GM10266 (cell line): ENCODE measurements around the gene ZNF593OS.

ENCODE experiments used
- DNase-seq: peaks from one replicate; pipeline ENCODE4 v3.0.0; 2012; ENCODE audit errors: extremely low spot score
- CTCF ChIP-seq: IDR thresholded peaks from 2 replicates; pipeline ENCODE4 v1.5.1; 2012; ENCODE audit warnings: mild to moderate bottlenecking, low read depth; ENCODE audit not compliant: control insufficient read depth, insufficient read depth; ENCODE audit errors: missing control alignments

Gene ZNF593OS

GRCh38 chr1:26169669-26170471 is 1.8 kb downstream of the ZNF593OS start, which contains the start of gene ZNF593:
ZNF593 (plus strand) TSS chr1:26169908; CDS start chr1:26169984, 76 bp downstream.
- TF ChIP-seq CTCF: peak; percentile 95
- peak; percentile 99 for DNase-seq

DNA sequence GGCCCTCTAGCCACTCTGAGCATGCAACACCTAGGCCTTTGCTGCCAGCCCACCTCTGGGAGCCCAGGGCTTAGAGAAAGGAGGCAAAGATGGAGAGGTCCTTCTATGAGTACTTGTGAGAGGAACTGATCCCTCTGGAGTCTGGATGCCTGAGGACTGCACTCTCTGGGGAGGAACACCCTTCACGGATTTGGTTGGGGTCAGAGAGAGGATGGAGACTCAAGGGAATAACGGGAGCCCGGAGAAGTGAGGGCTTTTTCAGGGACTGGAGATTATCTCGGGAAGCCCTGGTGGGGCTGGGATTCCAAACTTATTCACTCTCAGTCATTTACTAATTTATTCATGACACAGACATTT is 2.5 kb downstream of the ZNF593OS start:
- TF ChIP-seq CTCF: no peak
- DNase-seq: no peak

- DNase-seq: no peak
- TF ChIP-seq CTCF: no peak
Measured at GRCh38 chr1:26168410-26169197, 3.0 kb downstream of the ZNF593OS start, which contains the start of gene C1orf232. C1orf232 (minus strand) TSS chr1:26168963; CDS start chr1:26168499, 464 bp downstream.

- TF ChIP-seq CTCF: no peak
- no peak for DNase-seq
Measured at GRCh38 chr1:26166719-26167281, 4.8 kb downstream of the ZNF593OS start.

DNA sequence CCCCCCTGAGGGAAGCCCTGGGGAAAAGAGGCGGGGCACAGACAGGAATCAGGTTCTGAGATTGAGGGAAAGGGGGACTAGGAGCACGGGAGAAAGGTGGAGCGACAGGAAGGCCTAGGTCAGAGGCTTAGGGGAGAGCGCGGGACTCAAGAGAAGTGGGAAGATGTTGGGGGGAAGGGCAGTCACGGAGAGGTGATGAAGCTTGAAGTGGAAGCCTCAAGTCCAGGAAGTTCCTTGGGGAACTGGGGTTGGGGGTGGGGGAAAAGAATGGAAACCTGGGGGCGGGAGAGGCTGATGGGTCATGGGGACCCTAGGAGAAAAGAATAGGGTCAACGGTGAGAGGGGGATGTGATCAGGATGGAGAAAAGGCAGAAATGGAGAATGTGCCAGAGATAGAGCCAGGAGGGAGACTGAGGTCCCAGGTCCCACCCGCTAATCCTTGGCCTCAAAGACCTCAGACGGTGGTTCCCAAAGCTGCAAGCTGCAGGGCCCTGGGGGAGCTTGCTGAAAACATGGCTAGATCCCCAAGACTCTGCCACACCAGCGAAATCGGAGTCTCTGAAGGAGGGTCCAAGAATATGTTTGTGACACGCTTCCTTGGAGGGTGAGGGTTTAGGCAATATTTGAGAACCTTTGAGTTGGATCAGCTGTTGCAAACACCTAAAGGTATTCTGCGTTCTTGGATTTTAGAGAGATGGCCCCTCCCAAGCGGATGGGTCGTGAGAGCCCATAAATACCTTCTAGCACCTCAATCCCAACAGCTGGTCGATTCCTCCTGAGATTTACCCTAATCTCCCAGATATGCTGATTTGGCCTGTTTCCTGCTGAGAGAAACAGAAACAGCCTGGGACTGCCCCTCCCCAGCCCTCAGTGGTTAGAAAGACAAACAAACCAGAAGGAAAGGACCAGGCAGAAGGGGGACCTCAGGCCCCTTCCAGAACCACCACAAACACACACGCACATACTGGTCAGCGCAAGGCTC is 6.5 kb downstream of the ZNF593OS start:
- no peak for TF ChIP-seq CTCF
- no peak for DNase-seq

DNA sequence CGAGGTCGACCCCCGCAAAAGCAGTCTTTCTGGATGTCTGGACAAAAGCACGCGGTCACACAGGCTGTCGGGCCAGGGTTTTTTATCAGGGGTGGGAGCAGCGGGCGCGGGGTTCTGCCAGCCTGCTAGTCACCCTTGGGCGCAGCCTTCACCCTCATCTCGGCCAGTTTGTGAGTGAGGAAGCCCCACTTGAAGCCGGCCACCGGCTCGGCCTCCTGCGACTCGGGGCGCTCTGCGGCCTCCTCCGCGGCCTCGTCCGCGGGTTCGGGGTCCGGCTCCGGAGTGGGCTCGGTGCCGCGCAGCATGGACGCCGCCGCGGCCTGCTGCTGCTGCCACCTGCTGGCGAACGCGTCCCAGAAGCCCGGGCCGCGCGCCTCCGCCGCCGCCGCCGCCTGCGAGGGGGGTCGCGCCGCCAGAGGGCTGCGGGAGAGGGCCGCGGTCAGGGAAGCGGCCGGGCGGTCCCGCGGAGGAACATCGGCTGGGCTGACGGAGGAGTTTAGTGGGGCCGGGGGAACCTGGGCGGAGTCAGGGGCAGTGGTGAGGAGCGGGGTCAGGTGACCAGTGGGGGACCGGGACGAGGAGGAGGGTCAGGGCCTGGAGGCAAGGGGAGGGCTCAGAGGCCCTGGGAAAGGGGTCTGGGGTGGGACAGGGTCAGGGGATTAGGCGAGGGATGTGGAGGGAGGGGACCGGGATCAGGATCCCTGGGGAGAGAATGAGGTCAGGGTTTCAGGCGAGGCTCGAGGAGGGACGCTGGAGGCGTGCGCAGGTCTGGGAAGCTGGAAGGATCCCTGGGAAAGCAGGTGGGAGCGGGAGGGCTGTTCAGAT is 7.4 kb downstream of the ZNF593OS start:
- DNase-seq: peak; percentile 85
- TF ChIP-seq CTCF: peak; percentile 90
